ENCODE measurements around the gene CCDC70.

GRCh38 chr13:51914137-51914493, 52.3 kb downstream of the CCDC70 start:
- no peak for TF ChIP-seq CTCF (IDR thresholded peaks at IDR 0.05; ENCODE audit: low read depth, low read length, missing input control)
- TF ChIP-seq MAX (IDR thresholded peaks at IDR 0.05), result no peak
- no peak for TF ChIP-seq FOXA1 (IDR thresholded peaks at IDR 0.05)
- no peak for TF ChIP-seq REST (IDR thresholded peaks at IDR 0.05)
- TF ChIP-seq RAD21 (IDR thresholded peaks at IDR 0.05), result no peak
- no peak for TF ChIP-seq FOXA2 (IDR thresholded peaks at IDR 0.05)
- TF ChIP-seq YY1 (IDR thresholded peaks at IDR 0.05), result no peak
- TF ChIP-seq ATF3 (IDR thresholded peaks at IDR 0.05), result no peak

Measured in liver (tissue), 3 donors.